SJCRH30 (cell line): ENCODE measurements around the gene TRPM2. TPM values are rescaled to one million over a fixed set of nuclear protein-coding genes. Genes with fewer than 3 reads are reported as not detected.
A peak's percentile ranks its signal among the peaks of the same experiment; 100 is the strongest.
"Not testable (repeated sequence)": the region's sequence is repeated elsewhere in the genome, so short reads cannot be mapped to it uniquely, and the experiment has no call there.

Experiments used
- DNase-seq, 2 experiments: peaks; one replicate each; pipeline ENCODE4 v3.0.0-alpha.2; 2015 to 2020
- H3K27ac ChIP-seq: fragments of 250-450 bp; sonication (Bioruptor Pico); 2 replicates; pipeline ENCODE4 v1.5.1; 2020; ENCODE audit warnings: mild to moderate bottlenecking, moderate library complexity
- H3K27me3 ChIP-seq: fragments of 250-450 bp; sonication (Bioruptor Pico); 2 replicates; pipeline ENCODE4 v1.5.1; 2020; ENCODE audit warnings: mild to moderate bottlenecking, moderate library complexity
- H3K36me3 ChIP-seq: fragments of 250-450 bp; sonication (Bioruptor Pico); 2 replicates; pipeline ENCODE4 v1.5.1; 2020; ENCODE audit warnings: mild to moderate bottlenecking, moderate library complexity
- H3K4me1 ChIP-seq: fragments of 250-450 bp; sonication (Bioruptor Pico); 2 replicates; pipeline ENCODE4 v1.5.1; 2020; ENCODE audit warnings: mild to moderate bottlenecking, moderate library complexity
- H3K4me3 ChIP-seq: fragments of 250-450 bp; sonication (Bioruptor Pico); 2 replicates; pipeline ENCODE4 v1.5.1; 2020; ENCODE audit warnings: mild to moderate bottlenecking, moderate library complexity
- H3K9me3 ChIP-seq: fragments of 250-450 bp; sonication (Bioruptor Pico); replicated peaks from 2 replicates; pipeline ENCODE4 v1.5.1; 2020; ENCODE audit warnings: mild to moderate bottlenecking, moderate library complexity
- total RNA-seq: library from RNA; depleted of rRNA; stranded (reverse); fragments of >200 nt; shearing (Covaris generic); gene quantifications from 2 replicates; pipeline ENCODE4 v1.2.3, GENCODE V29; 2014

TRPM2 gene
- total RNA-seq, 1 experiment from 2014 or later, result 0.87 TPM

GRCh38 chr21:44352253-44352860 is 1.1 kb upstream of the TRPM2 start:
- Histone ChIP-seq H3K4me3 (no peak overlapping the region), H3K27me3 (no peaks in the 10 kb centered on the region), H3K27ac (no peak overlapping the region)

GRCh38 chr21:44354001-44354405 is 582 bp downstream of the TRPM2 start:
- Histone ChIP-seq H3K27ac (no peak overlapping the region), H3K4me1 (peaks cover 8% of the 10 kb centered on the region), H3K9me3 (no peaks in the 10 kb centered on the region), H3K36me3 (no peaks in the 10 kb centered on the region), H3K4me3 (no peak overlapping the region), H3K27me3 (no peaks in the 10 kb centered on the region)
- no peak for DNase-seq

More at GRCh38 chr21:44352253-44352860, 1.1 kb upstream of the TRPM2 start:
- Histone ChIP-seq H3K9me3 (no peaks in the 10 kb centered on the region), H3K36me3 (no peaks in the 10 kb centered on the region), H3K4me1 (peaks cover 11% of the 10 kb centered on the region)
- DNase-seq, result no peak

GRCh38 chr21:44354775-44355771 is 1.7 kb downstream of the TRPM2 start:
- Histone ChIP-seq H3K4me1 (peaks cover 8% of the 10 kb centered on the region), H3K27me3 (no peaks in the 10 kb centered on the region), H3K36me3 (no peaks in the 10 kb centered on the region), H3K4me3 (no peak overlapping the region), H3K27ac (peak overlapping the region; percentile 57), H3K9me3 (no peaks in the 10 kb centered on the region)
- DNase-seq, result peak; percentile 87 to 94

- H3K4me3 ChIP-seq, result no peak overlapping the region
- H3K27ac ChIP-seq, result peak overlapping the region; percentile 57
- peak; percentile 28 to 43 for DNase-seq
- H3K27me3 ChIP-seq, result no peaks in the 10 kb centered on the region
- peaks cover 8% of the 10 kb centered on the region for H3K4me1 ChIP-seq
- H3K9me3 ChIP-seq, result no peaks in the 10 kb centered on the region
- no peaks in the 10 kb centered on the region for H3K36me3 ChIP-seq
Observed at GRCh38 chr21:44356160-44356559, 2.7 kb downstream of the TRPM2 start.

GRCh38 chr21:44356636-44357035 is 3.2 kb downstream of the TRPM2 start:
- Histone ChIP-seq H3K36me3 (no peaks in the 10 kb centered on the region), H3K4me1 (peaks cover 8% of the 10 kb centered on the region), H3K27me3 (no peaks in the 10 kb centered on the region), H3K4me3 (no peak overlapping the region), H3K27ac (no peak overlapping the region), H3K9me3 (no peaks in the 10 kb centered on the region)
- no peak for DNase-seq

GRCh38 chr21:44357064-44357837 is 3.8 kb downstream of the TRPM2 start:
- H3K9me3 ChIP-seq, result no peaks in the 10 kb centered on the region
- DNase-seq, result peak; percentile 38 to 60
- no peak overlapping the region for H3K4me3 ChIP-seq
- H3K36me3 ChIP-seq, result no peaks in the 10 kb centered on the region
- H3K4me1 ChIP-seq, result peaks cover 8% of the 10 kb centered on the region
- H3K27ac ChIP-seq, result no peak overlapping the region
- no peaks in the 10 kb centered on the region for H3K27me3 ChIP-seq

GRCh38 chr21:44359396-44359795 is 6.0 kb downstream of the TRPM2 start:
- DNase-seq, result no peak

GRCh38 chr21:44360159-44360558 is 6.7 kb downstream of the TRPM2 start:
- Histone ChIP-seq H3K27ac (no peak overlapping the region), H3K4me1 (peaks cover 4% of the 10 kb centered on the region), H3K36me3 (no peaks in the 10 kb centered on the region), H3K27me3 (no peaks in the 10 kb centered on the region), H3K4me3 (no peak overlapping the region), H3K9me3 (peaks cover 3% of the 10 kb centered on the region; the same call in 1 of the 2 replicates)
- DNase-seq, result no peak

More at GRCh38 chr21:44359396-44359795, 6.0 kb downstream of the TRPM2 start:
- Histone ChIP-seq H3K4me3 (no peak overlapping the region), H3K27me3 (no peaks in the 10 kb centered on the region), H3K4me1 (peaks cover 8% of the 10 kb centered on the region), H3K9me3 (peaks cover 3% of the 10 kb centered on the region; the same call in 1 of the 2 replicates), H3K27ac (no peak overlapping the region), H3K36me3 (no peaks in the 10 kb centered on the region)

- H3K9me3 ChIP-seq, H3K36me3 ChIP-seq, H3K27me3 ChIP-seq, H3K27ac ChIP-seq, H3K4me3 ChIP-seq, H3K4me1 ChIP-seq, DNase-seq: not testable (repeated sequence)
Observed at GRCh38 chr21:44361903-44362302, 8.5 kb downstream of the TRPM2 start.

GRCh38 chr21:44363278-44363677 is 9.9 kb downstream of the TRPM2 start:
- H3K4me3 ChIP-seq, result no peak overlapping the region
- H3K9me3 ChIP-seq, result peaks cover 3% of the 10 kb centered on the region; the same call in 1 of the 2 replicates
- no peak overlapping the region for H3K27ac ChIP-seq
- DNase-seq, result no peak
- H3K27me3 ChIP-seq, result no peaks in the 10 kb centered on the region
- H3K36me3 ChIP-seq, result no peaks in the 10 kb centered on the region
- H3K4me1 ChIP-seq, result no peaks in the 10 kb centered on the region

- Histone ChIP-seq H3K4me3 (no peak overlapping the region), H3K36me3 (no peaks in the 10 kb centered on the region), H3K9me3 (peaks cover 3% of the 10 kb centered on the region; the same call in 1 of the 2 replicates), H3K4me1 (no peaks in the 10 kb centered on the region), H3K27ac (no peak overlapping the region), H3K27me3 (no peaks in the 10 kb centered on the region)
- no peak for DNase-seq
Observed at GRCh38 chr21:44364151-44365053, 11.0 kb downstream of the TRPM2 start.

- Histone ChIP-seq H3K27me3 (no peaks in the 10 kb centered on the region), H3K4me1 (no peaks in the 10 kb centered on the region), H3K36me3 (no peaks in the 10 kb centered on the region), H3K9me3 (peaks cover 3% of the 10 kb centered on the region; the same call in 1 of the 2 replicates), H3K27ac (no peak overlapping the region), H3K4me3 (no peak overlapping the region)
- no peak for DNase-seq
Observed at GRCh38 chr21:44365251-44365966, 12.0 kb downstream of the TRPM2 start.

- no peak for DNase-seq
- Histone ChIP-seq H3K27me3 (no peaks in the 10 kb centered on the region), H3K4me3 (no peak overlapping the region), H3K27ac (no peak overlapping the region), H3K9me3 (peaks cover 3% of the 10 kb centered on the region; the same call in 1 of the 2 replicates), H3K4me1 (no peaks in the 10 kb centered on the region), H3K36me3 (no peaks in the 10 kb centered on the region)
Observed at GRCh38 chr21:44365967-44366585, 12.7 kb downstream of the TRPM2 start.
